NCI-H526 (cell line): ENCODE measurements around the gene ACTMAP.
"Not testable (repeated sequence)": the region's sequence is repeated elsewhere in the genome, so short reads cannot be mapped to it uniquely, and the experiment has no call there.

Source experiments
- DNase-seq, 2 experiments: peaks; one replicate each; lab custom pipeline; 2025; lab: John Stamatoyannopoulos, UW

Gene ACTMAP, protein sequence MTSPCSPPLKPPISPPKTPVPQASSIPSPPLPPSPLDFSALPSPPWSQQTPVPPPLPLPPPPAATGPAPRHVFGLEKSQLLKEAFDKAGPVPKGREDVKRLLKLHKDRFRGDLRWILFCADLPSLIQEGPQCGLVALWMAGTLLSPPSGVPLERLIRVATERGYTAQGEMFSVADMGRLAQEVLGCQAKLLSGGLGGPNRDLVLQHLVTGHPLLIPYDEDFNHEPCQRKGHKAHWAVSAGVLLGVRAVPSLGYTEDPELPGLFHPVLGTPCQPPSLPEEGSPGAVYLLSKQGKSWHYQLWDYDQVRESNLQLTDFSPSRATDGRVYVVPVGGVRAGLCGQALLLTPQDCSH

DNA sequence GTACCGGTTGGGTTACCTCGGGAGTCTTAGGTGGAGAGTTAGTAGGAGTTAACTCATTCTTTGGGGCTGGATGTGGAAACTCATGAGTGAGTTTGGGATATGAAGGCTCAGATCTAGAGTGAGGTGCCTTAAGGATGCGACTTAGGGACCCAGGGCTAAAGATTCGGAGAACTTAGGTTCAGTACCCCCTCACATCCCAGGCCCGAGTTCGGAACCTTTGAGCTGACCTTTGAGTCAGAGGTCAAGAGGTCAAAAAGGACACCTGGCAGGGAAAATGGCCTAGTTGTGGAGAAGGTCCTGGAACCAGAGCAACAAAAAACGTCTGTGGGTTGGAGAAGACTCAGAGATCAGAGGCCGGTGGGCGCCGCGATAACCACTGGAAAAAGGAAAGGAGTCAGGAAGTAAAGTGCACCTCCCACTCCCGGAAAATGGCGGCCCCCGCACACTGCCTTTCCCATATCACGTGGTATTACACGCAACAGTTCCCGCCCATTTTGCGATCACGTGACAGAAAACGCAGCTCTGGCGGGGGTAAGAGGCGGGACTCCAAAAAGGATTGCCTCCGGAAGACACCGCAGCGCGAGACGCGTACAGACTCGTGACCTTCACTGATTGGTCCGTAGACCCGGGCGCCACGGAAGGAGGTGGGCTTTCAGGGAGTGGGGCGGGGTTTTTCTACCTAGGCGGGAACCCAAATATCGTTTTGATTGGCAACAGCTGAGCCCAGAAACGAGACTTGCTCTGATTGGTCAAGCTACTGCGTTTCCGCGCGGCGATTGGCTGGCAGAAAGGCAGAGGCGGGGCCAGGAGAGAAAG, at the start of gene ACTMAP:
Gene ACTMAP (minus strand): TSS at position 420 of the 816 bp plus-strand sequence. CDS start 674 bp downstream, outside the sequence.
- peak; percentile 100 for DNase-seq

DNA sequence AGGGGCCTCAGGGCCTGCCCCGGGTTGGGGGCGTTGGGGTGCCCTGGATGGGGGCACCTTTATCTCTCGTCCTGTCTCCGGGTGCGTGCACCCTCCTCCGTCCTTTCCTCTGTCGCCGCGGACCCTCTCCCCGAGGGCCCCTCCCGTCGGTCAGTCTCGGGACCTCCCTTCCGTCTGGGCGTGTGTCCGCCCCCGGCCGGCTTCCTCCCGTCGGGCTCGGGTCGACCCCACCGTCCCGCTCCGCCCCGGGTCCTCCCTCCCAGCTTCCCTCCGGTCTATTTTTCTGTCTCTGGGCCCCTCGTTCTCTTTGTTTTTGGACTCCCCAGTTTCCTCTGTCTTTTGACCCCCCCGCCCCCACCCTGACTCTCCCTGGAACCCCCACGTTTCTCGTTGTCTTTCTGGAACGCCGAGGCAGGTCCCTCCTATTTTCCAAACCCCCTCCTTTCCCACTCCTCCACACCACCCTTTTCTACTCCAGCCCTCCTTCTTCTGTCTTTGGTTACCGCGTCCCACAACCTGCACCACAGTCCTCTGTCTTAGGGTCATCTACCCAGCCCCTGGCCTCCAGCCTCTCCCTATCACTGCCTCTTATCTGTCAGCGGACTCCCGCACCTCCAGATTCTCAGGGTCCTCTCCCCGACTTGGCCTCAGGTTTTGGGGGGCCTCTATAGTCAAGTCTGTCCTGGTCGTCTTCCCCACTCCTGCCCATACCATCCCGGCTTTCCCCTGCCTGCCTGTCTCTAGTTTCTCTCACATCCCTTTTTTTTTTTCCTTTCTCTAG, 49.5 kb upstream of the ACTMAP start:
- peak in 1 of 2 experiments; percentile 65 for DNase-seq

DNA sequence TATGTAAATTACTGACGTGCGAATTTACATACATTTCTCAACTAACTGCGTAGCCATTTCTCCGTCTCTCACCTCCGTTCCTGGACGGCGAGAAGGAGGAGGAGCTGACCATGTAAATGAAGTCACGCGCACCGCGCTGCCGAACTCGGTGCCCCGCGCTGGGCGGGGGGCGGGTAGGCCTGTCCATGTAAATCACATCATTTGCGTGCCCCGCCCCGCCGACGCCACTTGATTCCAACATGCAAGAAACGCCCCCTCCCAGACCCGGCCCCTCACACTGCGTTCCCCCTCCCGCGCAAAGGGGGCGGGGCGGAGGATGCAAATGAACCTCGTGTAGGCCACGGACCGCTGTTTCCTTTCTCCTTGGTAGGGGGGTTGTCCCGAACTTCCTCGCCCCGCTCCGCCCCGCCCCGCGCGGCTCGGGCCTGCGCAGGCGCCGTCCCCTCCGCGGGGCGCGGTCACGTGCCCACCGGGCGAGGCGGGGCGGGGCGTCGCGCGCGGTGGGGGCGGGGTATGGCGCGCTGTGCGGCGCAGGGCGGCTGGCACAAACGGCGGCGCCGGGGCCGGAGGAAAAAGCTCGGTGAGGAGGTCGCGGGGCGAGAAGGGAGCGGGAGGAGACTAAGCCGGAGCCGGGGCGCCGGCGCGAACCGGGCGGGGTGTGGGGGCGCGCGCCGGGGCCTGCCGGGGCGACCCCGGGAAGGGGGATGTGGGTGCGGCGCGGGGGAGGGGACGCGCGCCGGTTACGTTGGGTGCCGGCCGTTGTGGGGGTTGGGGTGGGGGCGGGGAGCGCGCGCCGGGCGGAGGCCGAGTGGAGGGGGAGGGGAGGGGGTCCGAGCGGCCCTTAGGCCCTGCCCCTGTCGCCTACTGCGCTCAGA, 48.6 kb upstream of the ACTMAP start, which contains the start of gene EGLN2:
Gene EGLN2 (plus strand): TSS at position 509 of the 875 bp plus-strand sequence. CDS start 1,382 bp downstream, outside the sequence.
- peak; percentile 99 to 100 for DNase-seq

DNA sequence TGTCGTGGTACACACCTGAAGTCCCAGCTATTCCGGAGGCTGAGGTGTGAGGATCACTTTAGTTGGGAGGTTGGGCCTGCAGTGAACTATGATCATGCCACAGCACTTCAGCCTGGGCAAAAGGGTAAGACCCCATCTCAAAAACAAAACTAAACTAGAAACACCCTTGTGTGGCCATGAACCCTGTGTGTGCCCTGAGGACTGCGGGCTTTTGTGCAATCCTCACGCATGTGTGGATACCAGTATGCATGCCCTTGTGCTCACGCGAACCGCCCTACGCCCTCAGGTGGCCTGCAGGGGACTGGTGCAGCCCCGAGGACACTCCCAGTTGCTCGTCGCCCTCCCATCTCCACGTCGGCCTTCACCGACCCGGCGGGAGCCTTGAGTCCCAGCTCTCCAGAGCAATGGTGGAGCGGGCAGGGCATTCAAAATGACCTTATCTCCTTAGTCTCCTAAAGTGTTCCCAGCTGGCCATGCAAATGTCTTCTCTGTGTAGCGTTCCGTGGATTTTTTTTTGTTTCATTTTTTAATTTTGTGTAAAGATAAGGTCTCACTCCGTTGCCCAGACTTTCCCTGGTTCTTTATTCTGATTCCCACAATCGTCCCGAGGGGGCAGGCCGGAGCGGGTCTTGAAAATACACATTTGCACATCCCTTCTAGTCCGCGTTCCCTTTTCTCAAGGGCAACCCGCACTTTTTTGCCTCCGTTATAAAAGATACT, 47.8 kb upstream of the ACTMAP start:
- DNase-seq = peak; percentile 81 to 94

DNA sequence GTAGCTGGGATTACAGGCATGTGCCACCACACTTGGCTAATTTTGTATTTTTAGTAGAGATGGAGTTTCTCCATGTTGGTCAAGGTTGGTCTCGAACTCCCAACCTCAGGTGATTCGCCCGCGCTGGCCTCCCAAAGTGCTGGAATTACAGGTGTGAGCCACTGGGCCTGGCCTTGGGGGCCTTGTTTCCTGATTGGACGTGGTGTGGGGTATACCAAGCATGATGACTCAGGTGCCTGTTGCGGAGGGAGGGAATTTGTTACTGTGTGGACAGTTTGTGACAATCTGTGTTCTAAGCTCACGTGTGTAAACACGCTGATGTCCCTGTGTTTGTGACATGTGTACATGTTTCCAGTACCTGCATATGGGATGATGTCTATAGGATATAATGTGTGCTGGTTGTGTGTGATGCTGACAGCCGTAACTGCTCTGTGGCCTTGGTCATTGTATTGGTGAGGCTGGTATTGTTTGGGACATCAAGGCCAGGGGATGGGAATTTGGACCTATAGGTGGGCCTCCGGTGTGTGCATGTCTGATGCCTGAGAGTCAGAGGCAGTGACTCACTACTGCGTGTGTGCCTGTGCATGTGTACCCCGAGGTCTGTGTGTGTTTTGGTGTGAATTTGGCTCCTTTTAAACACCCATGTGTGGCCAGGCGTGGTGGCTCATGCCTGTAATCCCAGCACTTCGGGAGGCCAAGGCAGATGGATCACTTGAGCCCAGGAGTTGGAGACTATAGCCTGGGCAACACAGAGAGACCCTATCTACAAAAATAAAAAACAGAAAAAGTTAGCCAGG, 47.1 kb upstream of the ACTMAP start:
- no peak for DNase-seq

DNA sequence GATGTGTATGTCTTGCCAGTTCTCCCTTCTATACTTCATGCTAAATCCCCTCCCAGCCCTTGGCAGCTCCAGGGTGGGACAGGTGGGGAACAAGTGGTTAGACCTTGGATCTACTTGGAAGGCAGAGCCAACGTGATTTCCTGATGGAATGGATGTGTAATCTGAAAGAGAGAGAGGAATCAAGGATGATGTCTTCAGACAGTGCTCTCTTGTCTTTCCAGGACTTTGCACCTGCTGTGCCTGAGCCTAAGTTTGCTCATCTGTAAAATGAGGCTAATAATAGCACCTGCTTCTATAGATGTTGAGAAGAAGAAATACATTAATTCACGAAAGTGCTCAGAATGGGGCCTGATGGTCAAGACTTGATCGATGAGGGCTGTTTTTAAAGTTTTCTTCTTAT, 41.7 kb upstream of the ACTMAP start:
- no peak for DNase-seq

DNA sequence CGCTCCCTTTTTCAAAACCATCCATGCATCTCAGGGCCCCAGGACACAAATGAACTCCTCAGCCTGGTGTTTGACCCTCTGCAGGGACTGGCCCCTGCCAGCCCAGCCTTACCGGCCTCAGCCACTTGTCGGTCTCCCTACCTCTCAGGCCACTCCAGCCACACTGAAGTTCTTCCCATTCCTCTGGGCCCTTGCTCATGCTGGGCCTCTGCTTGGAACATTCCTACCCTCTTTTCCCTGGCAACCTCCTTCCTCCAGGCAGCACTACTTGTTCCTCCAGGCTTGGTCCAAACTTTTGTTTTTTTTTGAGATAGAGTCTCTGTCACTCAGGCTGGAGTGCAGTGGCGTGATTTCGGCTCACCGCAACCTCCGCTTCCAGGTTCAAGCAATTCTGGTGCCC, 41.1 kb upstream of the ACTMAP start:
- no peak for DNase-seq

DNA sequence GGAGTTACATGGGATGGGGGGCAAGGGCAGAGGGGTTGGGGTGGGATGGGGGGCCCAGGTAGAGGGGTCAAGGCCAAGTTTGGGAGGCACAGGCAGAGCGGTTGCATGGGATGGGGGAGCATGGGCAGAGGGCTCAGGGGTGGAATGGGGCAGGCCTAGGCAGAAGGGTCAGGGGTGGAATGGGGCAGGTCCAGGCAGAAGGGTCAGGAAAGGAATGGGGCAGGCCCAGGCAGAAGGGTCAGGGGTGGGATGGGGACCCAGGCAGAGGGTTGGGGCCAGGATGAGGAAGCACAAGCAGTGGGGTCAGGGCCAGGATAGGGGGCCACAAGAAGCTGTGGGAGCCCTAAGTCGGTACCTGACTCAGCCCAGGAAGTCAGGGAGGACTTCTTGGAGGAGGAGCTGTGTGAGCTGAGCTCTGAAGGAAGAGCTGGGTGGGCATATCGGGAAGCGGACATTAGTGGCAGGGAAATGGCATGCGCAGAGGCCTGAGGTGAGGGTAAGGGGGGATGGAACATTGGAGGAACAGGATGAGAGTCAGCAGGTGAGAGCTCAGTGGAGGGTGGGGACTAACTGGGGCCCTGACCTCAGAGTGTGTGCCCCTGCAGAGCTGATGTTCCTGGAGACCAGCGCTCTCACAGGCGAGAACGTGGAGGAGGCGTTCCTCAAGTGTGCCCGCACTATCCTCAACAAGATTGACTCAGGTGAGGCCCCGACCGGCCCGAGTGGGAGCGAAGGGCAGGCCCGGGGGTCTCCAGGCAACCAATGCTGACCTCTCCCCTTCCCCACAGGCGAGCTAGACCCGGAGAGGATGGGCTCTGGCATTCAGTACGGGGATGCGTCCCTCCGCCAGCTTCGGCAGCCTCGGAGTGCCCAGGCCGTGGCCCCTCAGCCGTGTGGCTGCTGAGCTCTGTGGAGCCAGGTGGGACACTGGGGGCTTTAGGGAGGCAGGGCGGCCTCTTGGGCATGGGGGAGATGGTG, 36.1 kb upstream of the ACTMAP start:
- no peak for DNase-seq

DNA sequence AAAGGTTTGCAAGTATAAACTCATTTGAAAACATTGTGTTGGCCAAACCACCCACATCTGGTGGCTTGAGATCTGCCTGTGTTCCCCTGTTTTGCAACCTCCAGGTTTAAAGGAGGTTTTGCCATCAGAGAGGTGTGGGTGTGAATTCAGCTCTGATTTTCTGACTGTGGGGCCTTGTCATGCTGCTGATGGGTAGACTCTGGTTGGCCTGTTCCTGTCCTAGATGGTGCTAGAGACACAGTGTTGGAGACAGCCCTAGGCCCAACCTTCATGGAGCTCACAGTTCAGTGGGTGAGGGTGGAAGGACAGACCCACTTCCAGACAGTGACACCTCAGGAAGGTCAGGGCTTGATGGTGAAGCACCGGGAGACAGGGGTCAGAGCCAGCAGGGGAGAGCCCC, 35.2 kb upstream of the ACTMAP start:
- no peak for DNase-seq

DNA sequence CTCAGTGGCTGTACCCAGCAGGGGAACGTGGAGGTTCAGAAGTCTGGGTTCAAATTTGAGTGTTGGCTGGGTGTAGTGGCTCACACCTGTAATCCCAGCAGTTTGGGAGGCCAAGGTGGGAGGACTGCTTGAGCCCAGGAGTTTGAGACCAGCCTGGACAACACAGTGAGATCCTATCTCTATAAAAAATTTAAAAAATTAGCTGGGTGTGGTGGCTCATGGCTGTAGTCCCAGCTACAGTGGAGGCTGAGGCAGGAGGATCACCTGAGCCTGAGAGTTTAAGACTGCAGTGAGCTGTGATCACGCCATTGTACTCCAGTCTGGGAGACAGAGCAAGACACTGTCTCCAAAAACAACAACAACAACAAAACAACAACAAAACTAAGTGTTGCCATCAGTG, 33.9 kb upstream of the ACTMAP start:
- not testable (repeated sequence) for DNase-seq

DNA sequence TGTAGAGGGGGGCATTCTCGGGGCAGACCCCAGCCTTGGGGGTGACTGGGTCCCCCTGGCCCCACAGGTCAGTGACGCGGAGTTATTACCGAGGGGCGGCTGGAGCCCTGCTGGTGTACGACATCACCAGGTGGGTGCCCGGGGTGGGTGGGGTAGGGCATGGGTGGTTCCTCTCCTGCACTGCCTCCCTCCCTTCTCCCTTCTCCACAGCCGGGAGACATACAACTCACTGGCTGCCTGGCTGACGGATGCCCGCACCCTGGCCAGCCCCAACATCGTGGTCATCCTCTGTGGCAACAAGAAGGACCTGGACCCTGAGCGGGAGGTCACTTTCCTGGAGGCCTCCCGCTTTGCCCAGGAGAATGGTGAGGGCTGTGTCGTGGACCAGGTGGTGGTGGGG, 33.4 kb upstream of the ACTMAP start:
- DNase-seq = no peak

DNA sequence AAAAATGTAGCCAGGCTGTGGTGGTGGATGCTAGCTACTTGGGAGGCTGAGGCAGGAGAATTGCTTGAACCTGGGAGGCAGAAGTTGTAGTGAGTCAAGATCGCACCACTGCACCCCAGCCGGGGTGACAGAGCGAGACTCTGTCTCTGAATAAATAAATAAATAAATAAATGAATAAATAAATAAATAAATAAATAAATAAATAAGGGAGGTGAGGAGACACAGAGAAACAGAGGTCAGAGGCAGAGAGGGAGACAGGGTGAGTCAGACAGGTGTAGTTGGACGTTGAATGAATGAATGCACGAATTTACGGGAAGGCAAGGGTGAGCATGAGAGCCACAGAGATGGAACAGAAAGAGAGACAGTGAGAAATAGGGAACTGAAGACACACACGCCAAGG, 30.9 kb upstream of the ACTMAP start:
- DNase-seq = no peak

DNA sequence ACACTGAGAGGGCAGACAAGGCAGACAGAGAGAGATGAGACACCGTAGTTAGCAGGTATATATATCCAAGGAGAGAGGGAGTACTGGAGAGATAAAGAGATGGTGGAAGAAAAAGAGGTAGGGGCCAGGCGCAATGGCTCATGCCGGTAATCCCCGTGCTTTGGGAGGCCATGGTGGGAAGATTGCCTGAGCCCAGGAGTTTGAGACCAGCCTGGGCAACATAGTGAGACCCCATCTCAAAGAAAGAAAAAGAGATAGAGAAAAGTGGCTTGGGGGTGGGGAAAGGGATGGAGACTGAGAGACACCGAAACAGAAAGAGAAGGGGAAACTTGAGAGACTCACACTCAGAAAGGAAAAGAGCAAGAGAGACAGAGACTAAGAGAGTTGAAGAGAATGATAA, 30.3 kb upstream of the ACTMAP start:
- no peak for DNase-seq

DNA sequence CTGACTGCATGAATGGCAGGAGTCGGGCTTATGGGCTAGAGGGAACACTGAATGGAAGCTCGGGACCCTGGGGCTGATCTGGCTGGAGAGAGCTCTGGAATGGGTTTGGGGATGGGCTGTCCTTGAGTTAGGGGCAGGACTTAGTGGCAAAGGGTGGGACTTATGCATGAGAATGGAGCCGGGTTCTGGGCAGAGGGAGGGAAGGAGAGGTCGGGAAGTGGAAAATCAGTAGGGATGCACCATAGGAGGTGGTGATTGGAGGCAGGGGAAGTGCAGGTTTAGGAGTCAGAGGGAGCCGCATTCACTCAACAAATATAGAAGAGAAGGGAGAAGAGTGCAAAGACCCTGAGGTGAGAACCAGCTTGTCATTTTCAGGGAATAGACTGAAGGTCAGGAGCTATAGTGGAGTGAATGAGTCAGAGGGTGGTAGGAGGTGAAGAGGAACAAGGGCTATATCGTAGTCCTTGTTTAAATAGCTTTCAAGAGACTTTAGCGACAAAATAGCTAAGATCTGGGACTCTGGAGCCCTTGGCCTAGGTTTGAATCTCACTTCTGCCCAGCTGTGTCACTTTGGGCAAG, 28.5 kb upstream of the ACTMAP start:
- no peak for DNase-seq

DNA sequence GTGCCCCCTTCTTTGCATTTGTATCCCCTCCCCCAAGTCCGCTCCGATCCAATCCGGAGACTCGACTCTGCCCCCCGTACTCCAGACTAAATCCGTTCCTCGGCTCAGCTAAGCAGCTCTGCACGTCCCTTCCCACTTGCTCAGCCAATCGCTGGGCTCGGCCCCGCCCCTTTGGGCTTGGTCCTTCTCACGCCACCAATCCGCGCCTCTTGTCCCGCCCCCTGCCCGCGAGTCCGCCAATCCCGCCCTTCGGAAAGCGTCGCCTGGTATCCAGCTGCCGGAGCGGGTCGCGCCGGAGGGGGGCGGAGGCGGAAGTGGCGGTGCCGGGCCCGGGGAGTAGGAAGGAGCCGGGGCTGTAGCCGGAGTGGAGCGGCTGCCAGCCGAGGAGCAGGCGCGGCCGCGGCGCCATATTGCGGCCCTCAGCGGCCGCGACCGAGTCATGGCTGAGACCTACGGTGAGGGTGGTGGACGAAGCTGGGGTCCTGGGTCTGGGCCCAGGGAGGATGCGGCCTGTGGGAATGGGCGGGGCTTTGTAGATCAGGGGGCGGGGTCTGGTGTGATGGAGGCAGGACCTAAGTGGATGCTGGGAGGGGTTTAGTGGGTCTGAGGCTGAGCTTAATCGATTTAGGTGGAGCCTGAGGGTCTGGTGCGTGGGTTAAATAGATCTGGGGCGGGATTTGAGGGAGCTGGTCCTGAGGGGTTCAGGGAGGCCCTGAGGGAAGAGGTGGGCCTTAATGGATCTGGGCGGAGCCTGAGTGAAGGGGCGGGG, 27.8 kb upstream of the ACTMAP start, which contains the start of gene RAB4B:
Gene RAB4B (plus strand): TSS at position 311 of the 769 bp plus-strand sequence. CDS start 129 bp downstream, at position 440.
- peak; percentile 100 for DNase-seq

DNA sequence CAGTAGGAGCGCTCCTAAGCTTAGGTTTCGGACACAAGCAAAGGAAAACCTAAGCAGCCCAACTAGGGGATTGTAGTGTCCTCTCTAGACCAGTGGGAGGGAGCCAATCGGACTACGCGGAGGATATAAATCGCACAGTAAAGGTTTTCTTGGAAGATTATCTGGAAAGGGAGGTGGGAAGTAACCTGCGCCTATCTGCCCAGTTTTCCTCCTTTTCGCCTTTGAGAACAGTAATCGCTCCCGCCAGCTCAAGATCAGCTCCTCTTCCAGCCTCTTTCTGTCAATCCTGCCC, 27.3 kb upstream of the ACTMAP start:
- DNase-seq = no peak

DNA sequence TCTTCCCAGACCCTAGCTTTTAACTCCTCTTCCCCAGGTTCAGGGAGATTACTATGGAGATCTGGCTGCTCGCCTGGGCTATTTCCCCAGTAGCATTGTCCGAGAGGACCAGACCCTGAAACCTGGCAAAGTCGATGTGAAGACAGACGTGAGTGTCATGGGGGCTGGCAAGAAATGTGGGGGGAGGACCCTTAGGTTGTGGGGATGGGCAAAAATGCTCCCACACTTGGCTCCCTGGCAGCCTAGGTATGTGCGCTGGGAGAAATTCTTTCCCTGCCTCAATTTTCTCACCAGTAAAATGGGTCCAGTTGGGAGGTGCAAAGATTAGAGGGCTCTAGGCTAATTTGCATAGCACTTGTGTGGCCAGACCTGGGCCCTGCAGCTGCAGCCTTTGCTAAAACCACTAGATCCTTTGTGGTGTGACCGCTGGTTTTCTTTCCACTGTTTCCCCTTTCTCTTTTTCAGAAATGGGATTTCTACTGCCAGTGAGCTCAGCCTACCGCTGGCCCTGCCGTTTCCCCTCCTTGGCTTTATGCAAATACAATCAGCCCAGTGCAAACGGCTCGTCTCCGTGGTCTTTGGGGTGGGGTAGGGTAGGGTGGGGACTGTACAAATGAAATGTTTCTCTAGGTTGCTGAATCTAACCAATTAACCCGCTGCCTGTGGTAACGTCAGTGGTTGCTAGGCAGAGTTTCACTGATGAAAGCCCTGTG, 26.8 kb upstream of the ACTMAP start:
- DNase-seq = peak; percentile 99
